Stimulated activated CD4-positive, alpha-beta T cell treated with anti-CD3 and anti-CD28 coated beads, TNF-alpha, amount 100 ng/mL, for 1 hour (primary cell): ENCODE data around the gene SLC8A2.
A peak's percentile ranks its signal among the peaks of the same experiment; 100 is the strongest.
"Not testable (repeated sequence)": the region's sequence is repeated elsewhere in the genome, so short reads cannot be mapped to it uniquely, and the experiment has no call there.

ENCODE experiments used
- DNase-seq, 3 donors: peaks; one replicate each; pipeline ENCODE4 v3.0.0-alpha.2; 2020; ENCODE audit warnings: low read depth in 3 of 3, low spot score in 1 of 3

Gene SLC8A2

DNA sequence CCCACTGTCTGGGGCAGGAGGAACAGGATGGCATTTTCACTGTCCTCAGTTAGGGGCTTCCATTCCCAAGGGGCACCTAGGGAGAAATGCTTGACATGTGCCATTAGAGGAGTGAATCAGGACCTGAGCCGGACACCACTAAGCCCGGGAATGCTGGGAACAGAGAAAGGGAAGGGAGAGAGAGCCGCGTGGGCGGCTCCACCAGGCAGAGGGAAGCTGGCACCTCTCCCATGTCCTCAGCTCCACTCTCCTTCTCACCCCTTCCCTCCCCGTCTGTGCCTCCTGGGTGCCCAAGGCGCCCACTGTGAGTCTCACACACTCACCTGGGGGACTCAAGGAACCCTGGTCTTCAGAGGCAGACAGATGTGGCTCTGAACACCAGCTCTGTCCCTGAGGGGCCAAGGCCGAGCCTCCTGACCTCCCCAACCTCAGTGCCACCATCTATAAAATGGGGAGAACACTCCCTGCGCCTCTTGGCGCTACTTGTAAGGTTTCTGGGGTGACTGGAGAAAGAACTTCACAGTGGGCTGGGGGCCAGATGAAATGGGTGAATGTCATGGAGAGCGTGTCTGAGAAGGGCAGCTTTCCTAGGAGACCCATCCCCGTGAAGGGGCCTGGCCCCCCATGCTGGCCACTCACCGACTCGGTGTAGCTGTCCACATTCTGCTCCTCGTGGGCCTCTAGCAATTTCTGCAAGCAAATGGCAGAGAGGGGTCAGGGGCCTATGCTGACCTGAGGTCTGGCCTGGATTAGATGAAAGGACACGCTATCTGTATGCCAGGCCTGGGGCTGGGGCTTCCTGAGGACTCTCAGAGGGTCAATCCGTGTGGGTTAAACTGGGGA lies 17.6 kb upstream of the SLC8A2 start:
- no peak for DNase-seq

DNA sequence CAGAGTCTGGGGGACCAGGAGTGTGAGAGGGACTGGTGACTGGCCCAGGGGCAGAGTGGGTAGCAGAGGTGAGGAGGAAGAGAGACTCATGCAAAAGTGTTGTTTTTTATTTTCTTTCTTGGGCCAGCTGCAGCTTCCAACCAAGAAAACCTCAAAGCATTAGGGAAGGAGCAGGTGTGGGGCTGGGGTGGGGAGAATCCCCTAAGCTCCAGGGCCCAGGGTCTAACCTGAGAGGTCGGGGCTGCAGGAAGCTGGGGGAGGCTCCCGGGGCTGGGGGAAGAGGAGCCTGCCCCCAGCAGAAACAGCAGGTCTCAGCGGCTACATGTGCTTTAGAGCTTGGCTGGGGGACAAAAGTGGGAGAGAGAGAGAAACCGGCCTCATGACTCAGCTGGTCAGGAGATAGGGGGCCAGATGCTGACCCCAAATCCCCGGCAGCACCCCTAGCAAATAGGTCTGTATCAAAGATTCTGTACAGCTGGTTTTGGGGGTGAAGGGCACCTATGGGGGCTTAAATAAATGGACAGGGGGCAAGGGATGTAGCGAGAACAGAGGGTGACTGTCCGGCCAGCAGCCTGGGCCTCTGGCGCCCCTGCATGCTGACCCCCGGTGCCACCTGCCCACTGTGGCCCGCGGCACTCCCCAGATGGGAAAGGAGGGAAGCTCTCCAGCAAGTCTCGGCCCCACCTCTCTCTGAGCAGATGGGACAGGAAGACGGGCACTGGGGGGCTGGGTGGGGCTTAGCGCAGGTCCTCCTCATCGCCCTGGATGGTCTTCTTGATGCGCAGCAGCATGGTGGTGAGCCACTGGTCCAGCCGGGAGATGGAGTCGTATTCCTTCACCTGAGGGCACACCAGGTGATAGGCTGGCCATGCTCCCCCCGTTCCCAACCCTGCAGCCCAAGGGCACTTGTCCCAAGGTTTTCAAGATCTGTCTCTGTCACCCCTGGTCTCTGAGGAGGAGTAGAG lies 16.1 kb upstream of the SLC8A2 start:
- DNase-seq: no peak

DNA sequence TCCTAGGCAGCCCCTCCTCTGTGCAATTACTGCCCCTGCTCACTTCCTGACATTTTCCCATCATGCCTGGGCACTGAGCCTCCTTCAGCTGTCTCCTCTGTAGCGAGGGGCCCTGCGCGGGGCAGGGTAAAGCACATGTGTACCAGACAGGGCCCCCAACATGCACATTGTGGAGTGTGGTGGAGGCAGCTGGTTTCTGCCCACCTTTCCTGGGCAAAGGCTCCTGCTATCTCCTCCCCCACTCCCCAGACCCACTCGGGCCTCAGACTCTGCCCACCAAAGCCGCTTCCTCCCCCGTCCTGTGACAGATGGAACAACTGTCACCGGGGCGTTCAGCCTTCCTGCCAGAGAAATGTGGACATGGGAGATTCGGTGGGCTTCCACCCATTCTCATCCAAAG lies 15.2 kb upstream of the SLC8A2 start:
- no peak for DNase-seq

DNA sequence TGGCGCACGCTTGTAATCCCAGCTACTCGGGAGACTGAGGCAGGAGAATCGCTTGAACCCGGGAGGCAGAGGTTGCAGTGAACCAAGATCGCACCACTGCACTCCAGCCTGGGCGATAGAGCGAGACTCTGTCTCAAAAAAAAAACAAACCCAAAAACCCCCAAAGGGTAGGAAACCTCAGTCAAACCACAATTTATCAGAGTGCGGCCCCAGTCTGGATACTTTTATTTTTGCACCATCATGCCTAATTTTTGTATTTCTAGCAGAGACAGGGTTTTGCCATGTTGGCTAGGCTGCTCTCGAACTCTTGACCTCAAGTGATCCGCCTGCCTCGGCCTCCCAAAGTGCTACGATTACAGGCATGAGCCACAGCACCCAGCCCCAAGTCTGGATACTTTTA lies 14.5 kb upstream of the SLC8A2 start:
- DNase-seq: not testable (repeated sequence)

DNA sequence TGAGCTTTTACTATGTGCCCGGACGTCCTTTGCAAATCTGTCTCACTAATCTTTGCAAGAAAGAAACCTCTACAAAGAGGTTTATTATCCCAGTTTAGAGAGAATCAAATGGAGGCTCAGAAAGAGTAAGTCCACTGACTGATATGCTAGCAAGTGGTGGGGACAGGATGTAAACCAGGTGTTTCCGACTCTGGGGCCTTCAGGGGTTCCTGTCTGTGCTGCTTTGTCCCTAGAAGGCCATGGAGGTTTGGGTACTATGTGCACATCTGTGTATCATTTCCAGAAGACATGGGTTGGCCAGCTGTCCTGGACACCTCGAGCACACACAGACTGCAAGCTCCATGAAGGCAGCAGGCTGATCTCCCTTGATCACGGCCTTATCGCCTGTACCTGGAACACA lies 13.5 kb upstream of the SLC8A2 start:
- DNase-seq: no peak

DNA sequence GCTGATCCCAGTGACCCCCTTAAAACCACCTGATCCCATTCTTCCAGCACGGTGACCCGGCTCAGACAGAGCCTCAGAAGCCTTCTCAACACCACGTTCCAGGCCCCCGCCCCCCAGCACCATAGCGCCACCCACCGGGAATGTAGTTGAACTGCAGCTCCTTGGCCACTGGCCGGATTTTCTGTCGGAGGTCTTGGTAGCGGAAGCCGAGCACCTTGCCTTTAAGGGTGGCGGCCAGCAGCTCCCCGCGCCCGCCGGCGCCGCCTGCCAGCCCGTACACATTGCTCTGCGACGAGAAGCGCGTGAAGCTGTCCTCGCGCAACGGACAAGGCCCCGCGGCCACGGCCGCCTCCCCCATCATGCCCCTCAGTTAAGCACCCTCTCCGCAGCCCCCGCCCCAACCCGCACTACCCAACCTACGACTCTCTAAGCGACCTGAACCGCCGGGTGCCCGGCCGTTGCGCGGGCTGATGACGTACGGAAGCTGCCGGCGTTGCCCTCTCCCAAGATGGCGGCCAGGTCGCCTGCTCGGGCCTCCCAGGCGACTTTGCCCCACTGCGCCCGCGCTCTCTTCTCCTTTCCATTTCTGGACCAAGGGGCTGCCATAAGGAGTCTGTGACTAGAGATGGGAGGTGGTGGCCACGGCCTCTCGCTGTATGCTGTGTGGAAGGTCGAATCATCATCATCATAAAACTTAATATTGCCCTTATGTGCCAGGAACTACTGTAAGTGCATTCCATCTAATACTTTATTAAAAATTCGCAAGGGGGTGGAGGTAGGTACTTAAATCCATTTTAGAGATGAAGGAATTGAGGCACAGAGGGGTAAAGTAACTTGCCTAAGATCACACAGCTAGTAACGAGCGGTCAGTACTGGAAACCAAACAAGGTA lies 12.4 kb upstream of the SLC8A2 start, which contains the start of gene KPTN:
Gene KPTN, minus strand, starts transcription at position 420 of the 891 bp plus-strand sequence. Its CDS starts 59 bp downstream, at position 361.
- peak; percentile 58 to 83 (median 71) for DNase-seq

DNA sequence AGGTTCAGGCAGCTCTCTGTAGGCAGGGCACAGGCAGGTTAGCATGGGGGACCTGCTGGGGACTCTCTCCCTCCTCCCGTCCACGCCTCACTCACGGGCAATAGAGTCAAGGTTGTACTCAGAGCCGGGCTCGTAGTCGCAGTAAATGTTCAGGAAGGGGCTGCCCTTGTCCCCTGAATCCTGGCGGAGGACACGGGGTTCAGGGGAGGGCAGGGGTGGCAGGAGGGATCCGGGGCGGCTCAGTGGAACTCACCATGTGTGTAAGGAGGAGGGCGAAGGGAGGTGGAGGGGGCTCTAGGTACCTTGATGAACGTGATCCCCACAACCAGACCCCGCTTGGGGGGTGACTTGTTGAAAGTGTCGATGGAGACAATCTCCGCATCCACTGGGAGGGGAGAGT lies 11.5 kb upstream of the SLC8A2 start:
- no peak for DNase-seq

DNA sequence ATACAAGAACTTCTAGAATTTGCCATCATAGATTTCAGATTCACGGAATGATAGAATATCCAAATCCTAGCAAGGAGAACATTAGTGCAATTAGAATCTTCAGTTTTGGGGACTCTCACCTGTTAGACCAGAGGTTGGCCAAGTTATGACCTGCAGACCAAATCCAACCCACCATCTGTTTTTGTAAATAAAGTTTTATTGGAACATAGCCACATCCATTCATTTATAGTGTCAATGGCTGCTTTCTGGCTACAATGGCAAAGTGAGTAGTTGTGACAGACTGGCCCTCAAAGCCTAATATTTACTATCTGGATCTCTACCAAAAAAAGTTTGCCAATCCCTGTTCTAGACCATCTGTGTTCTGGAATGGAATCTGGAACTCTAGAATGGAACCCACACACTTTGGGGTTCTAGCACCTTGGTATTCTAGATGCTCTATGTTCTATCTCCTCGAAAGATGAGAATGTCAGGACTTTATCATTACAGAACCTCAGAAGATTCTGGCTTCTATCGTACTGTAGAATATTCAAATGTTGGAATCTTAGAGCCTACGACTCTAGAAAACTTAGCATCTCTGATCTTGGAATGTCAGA lies 9.9 kb upstream of the SLC8A2 start:
- DNase-seq: no peak

DNA sequence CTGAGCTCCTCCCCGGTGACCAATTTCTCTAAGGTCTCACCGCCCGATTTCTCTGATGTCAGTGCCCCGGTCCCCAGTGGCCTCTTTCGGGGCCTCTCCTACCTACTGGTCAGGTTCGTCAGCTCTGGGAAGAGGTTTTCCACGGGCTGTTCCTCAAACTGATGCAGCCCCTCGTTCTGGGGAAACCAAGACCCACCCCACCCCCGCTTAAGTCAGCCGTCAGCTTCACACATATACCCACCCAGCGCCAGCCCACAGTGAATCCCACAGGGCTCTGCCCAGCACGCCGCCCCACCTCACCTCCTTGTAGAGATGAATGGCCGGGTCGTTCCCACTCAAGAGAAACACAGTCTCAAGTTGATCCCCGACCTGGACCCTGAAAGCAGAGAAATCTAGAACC lies 9.0 kb upstream of the SLC8A2 start:
- DNase-seq: no peak

DNA sequence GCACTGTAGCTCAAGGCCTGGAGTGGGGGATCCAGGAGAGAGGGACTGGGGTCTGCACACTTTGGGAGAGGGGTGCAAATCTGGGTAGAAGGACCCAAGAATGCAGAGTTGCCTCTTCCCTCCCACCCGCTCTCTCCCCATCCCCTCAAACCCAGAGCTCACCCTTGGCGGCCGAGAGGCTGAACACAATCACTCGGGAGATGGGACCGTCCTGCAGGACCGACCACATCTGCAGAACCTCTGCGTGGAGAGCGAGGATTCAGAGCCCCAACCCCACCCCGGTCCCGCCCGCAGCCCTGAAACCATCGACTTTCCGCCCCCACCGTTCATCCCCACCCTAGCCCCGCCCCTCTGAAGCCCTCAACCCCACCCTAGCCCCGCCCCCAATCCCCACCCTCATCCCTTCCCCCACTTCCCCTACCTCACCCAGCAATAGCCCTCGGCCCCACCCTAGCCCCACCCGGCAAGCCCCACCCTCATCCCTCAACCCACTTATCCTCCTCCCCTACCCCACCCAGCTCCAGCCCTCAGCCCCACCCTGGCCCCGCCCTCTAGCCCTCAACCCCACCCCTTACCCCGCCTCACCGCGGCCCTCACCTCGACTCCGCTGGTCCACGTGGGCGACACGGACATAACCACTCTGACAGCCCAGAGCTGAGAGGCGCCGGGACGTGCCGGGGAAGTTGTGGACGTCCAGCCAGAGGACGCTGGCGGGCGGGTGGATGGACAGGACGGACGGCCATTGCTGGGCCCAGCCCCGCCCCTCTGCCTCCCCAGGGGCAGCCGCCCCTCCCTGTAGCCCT lies 8.2 kb upstream of the SLC8A2 start:
- DNase-seq: no peak

DNA sequence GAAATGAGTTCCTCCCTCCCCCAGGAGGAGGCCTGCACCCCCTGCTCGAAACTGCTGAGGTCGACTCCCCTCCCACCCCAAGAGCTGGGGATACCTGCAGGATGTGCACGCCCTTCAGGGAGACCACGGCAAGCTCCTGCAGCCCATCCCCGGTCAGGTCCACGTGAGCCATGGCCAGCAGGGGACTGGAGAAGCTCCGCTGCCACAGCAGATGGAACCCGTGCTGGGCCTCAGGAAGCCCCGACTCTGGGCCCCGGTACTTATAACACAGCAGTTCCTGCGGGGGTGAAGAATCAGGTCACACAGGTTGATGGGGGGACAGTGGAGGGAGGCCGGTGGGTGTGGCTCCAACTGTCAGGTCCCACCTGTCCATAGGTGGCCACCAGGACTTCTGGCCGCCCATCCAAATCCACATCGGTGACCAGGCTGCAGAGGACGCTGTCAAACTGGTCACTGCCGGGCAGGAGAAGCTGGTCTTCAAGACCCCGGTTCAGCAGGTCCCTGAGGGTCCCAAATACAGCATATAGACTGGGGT lies 4.8 kb upstream of the SLC8A2 start:
- no peak for DNase-seq

DNA sequence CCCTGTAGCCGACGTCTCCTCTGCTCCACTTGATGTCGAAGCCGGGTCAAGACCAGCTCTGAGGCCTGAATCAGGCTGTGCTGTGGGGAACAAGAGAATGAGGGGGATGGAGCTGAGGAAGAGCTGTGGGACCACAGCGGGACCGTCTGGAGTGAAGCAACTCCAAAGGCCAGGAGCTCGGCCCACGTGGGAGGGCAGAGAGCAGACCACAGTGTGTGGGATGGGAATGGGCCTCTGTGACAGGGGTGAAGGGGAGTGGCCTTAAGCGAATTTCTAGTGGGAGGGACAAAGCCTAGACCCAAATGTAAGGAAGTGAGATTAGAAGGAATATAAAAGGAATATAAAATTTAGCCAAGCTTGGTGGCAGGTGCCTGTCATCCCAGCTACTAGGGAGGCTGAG lies 3.8 kb upstream of the SLC8A2 start:
- DNase-seq: no peak

DNA sequence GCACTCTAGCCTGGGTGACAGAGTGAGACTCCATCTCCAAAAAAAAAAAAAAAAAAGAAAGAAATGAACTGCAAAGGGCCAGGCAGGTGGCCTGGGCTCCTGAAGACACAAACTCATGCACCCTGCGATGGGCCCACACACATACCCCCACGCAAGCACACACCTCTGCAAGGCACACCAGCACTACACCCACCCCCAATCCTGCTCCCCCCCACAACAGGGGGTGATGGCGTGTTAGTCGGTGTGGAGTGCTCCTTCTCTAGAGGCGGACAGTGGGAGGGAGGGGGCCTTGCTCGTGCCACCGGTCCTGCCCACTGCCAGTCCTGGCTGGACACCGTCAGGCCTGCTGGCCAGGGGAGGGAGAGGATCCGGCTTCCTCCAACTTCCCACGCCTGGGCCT lies 1.6 kb upstream of the SLC8A2 start:
- no peak for DNase-seq

DNA sequence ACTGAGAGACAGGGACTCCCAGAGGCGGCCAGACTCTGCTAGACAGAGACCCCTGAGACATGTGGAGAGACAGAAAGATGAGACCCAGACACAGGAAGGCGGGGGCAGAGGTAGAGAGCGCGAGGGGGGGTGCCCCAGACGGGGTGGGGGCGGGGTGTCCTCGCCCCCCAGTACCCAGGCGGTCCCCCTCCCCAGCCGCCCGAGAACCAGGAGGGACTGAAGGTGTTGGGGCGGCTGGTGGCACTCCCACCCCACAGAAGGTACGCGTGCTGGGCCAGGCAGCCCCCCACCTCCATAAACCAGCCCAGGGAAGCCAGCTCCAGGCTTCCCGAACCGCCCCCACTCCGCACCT lies 336 bp downstream of the SLC8A2 start:
- no peak for DNase-seq

DNA sequence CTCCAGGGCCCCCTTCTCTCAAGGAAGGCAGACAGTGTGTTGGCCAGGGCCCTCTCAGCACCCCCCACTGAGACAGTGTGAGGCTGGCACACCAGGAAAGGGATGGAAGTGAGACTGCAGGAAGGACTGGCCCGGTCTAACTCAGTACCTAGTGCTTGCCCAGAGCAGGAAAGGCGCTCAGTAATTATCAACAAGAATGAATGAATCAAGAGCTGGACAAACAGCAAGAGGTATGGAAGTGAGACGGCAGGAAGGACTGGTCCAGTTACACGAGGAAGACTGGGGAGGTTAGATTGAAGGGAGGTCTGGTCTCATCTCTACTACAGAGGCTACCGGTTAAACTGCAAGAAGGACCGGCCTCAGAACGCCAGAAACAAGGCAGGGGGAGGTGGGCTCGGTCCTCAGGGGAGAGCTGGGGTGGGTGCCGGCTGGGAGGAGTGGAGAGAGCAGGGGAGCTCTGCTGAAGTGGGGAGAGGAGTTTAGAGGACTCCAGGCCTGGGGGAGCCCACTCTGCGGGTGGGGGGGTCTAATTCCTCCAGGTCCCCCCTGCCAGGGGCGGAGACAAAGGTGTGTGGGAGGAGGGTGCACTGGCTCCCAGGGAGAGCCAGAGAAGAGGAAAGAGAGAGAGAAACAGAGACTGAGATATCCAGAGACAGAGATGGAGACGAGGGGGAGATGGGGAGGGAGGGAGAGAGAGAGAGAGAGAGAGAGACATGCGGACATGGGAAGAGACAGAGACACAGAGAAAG lies 1.1 kb downstream of the SLC8A2 start:
- no peak for DNase-seq

DNA sequence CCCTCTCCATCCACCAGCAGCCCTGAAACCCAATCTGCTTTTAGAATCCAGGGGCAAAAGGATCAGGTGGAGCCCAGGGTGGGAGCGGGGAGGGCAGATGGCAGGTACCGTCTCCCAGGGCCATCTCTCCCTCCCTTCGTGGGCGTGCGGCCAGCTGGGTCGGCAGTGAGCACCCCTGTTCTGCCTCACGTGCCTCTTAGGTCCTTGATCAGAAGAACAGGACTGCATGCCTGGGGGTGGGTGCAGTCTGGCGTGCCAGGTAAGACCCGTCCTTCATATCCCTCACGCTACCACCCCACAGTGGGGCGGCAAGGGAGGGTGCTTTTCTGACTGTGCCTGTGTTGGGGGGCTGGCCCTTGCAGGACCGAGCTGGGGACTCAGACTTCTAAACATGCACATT lies 2.0 kb downstream of the SLC8A2 start:
- DNase-seq: no peak

DNA sequence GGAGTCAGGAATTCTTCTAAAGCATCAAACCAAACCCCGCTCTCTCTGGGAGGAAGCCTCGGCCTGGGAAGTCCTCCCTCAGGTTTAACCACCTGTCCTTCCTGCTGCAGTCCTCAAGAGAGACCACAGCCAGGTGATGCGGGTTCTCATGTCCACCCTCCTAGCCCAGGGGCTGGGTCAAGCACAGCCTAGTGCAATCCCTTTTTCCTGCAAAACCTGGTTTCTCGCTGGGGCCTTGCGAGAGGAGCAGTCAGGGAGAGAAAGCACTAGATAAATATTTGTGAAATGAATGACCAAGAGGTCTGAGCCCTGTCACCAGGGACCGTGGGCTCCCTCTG lies 2.4 kb downstream of the SLC8A2 start:
- DNase-seq: no peak

DNA sequence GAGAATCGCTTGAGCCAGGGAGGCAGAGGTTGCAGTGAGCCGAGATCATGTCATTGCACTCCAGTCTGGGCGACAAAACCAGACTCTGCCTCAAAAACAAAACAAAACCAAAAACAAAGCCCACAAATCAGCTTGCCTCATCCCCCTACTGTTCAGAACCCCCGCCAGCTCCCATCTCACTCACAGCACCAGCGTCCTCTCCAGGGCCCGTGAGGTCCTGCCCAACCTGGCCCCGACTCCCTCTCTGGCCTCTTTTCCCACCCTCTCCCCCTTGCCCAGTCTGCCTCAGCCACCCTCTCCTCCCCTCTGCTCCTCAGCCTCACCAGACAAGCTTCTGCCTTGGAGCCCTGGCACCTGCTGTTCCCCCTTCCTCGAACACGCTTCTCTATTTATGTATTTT lies 3.8 kb downstream of the SLC8A2 start:
- DNase-seq: no peak

DNA sequence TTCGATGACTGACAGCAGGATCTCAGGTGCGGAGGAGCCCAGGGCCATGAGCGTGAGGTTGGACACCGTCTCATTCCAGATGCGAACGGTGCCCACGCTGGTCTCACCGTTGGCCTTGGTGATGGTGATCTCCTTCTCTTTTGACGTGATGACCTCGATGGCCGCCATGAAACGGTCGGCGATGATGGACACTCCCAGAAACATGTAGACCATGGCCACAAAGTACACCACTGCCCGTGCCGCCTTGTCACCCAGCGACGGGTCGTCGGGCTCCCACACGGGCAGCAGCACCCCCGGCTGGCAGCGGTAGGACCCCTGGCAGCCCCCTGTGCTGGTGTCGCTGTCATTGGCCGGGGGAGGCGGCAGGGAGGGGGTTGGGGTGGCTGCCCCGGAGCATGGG lies 5.7 kb downstream of the SLC8A2 start:
- DNase-seq: no peak
